CD4-positive, alpha-beta T cell treated with Interleukin-21 for 1 hour (primary cell): ENCODE results near the gene DNM2.
A peak's percentile ranks its signal among the peaks of the same experiment; 100 is the strongest.
"Not testable (repeated sequence)": the region's sequence is repeated elsewhere in the genome, so short reads cannot be mapped to it uniquely, and the experiment has no call there.

Source experiments
- DNase-seq: peaks from one replicate; pipeline ENCODE4 v3.0.0-alpha.2; 2020

DNM2 gene

DNA sequence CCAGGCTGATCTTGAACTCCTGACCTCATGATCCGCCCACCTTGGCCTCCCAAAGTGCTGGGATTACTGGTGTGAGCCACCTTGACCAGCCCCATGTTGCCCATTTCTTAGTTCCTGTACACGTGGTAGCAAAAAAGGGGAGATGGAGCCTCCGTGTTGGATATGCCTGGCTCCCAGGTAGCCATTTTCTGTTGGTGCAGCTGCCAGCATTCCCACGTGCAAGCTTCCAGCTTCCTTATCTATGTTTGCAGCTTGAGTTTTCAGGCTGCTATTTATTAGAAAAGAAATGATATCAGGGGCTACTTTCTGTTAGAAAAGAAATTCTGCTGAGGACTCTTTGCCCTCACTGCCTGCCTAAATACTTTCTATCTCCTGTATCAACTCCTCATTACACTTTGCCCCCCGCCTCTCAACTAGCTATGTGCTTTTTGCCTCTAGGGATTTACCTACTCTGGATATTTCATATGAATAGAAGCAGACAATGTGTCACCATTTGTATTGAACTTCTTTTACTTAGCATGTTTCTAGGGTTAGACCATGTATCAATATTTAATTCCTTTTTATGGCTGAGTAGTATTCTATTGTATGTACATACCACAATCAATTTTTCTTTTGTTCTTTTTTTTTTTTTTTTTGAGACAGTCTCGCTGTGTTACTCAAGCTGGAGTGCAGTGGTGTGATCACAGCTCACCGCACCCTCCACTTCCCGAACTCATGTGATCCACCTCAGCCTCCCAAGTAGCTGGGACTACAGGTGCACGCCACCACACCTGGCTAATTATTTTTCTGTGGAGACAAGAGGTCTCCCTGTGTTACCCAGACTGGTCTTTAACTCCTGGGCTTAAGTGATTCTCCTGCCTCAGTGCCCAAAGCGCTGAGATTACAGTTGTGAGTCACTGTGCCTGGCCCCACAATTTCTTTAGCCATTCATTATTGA lies 121.5 kb downstream of the DNM2 start:
- no peak for DNase-seq

DNA sequence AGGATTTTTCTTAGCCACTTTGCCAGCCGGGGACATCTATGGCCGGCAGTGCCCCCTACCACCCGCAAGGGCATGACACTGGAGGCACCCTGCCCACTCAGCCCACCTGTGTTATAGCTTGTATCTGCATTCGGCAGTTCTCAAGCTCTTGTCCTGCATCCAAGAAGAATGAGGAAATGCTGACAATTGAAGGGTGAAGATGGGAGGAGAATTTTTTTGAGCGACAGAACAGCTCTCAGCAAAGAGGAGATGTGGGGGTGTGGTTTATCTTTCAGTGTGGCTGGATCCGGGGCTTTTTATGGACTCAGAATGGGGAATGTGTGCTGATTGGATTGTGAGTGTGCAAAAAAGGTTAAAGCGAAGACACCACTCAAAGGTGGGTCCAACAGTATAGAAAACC lies 124.9 kb downstream of the DNM2 start:
- DNase-seq = no peak

DNA sequence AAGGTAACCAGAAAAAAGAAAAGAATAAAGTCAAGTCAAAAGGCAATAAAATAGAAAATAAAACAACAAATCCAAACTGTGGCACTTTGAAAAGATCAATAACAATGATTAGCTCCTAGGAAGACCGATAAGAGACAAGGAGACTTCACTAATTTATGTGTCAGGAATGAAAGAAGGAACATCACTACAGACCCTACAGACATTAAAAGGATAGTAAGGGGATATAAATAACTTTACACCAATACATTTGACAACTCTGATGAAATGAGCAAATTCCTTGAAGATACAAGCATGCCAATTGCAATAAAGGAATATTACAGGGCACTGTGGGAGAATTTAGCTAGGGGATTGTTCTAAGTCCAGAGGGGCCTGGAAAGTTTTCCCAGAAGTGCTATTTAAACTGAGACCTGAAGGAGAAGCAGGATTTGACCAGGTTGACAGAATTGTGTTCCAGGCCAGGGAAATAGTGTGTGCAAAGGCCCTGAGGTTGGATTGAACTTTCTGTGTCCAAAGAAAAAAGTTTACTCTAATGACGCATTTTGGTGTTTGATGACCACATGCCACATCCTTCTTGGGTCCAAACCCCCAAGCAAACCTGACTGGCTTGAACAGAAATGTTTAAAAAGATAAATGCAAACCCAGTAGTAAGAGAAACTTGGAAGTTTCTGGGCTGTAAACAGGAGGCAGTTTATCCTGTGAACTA lies 128.8 kb downstream of the DNM2 start:
- DNase-seq = no peak

DNA sequence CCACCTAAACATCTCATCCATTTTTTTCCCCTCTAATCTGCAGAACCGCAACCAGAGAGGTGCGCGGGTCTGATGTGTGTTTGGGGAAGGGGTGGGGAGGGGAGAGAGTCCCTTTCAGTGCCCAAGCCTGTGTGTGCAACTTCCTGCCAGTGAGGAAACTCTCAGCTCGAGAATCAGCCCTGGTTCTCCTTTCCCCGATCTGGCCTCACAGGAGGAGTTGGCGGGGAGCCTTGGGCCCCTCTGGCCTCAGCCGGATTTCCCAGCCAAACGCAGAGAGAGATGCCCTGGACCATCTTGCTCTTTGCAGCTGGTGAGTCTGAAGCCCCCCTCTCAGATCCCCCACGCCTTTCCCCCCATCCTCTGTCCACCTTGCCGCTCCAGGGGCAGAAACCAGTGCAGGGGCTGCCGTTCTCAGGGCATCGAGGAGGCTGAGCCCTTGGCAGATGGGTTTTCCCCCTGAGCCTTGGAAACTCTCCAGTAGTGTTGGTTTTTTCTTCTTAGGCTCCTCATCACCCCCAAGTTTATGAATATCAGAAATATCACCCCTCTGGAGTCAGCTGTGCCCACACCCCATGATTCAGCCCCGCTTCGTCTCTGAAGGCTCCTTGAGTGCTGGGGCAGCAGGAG lies 130.5 kb downstream of the DNM2 start, which contains the start of gene C19orf38:
TSS of gene C19orf38 (plus strand) at position 186 of the 627 bp plus-strand sequence. CDS start at position 280, 94 bp downstream.
- DNase-seq = no peak

DNA sequence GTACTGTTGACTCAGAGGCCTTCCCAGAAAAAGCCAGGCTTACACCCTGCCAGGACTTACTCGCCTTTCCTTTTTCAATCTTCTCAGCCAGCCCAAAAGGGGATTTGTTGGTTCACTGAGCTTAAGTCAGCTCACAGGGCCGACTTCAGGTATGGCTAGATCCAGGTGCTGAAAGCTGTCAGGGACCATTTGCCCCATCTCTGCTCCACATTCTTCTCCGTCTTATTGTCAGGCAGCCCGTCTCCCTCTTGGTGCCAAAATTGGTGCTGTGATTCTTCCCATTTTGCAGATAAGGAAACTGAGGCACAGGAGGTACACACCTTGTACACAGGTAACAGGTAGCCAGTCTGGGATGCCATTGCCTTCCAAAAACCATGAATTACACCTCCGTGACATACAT lies 132.8 kb downstream of the DNM2 start:
- DNase-seq = no peak

DNA sequence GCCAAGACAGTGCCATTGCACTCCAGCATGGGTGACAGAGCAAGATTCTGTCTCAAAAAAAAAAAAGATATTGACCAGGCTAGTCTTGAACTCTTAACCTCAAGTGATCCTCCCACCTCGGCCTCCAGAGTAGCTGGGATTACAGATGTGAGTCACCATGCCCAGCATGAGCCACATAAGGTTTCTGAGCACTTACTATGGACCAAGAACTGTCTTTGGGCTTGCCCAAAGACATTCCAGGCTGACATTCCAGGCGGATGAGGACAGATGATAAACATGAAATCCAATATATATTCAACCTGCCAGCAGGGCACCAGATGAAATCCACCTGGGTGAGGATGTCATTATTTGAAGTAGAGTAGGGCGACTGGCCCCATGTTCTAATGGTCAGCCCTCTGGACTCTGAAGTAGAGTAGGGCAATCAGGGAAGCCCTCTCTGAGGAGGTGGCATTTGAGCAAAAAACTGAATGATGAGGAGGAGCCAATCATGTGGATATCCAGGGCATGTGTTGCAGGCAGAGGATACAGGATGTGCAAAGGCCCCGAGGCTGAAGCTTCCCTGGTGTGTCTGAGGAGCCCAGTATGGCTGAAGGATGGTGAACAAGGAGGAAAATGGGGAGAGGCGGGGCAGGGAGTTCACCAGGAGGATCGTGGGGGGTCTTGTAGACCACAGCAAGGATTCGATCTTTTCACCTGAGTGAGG lies 134.4 kb downstream of the DNM2 start:
- no peak for DNase-seq

DNA sequence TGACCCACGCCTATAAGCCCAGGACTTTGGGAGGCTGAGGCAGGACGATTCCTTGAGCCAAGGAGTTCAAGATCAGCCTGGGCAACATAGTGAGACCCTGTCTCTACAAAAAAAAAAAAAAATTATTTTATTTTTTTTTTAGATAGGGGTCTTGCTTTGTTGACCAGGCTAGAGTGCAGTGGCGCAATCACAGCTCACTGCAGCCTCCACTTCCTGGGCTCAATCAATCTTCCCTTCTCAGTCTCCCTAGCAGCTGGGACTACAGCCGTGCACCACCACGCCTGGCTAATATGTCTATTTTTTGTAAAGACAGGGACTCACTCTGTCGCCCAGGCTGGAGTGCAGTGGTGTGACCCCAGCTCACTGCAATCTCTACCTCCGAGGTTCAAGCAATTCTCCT lies 135.1 kb downstream of the DNM2 start:
- DNase-seq = no peak

DNA sequence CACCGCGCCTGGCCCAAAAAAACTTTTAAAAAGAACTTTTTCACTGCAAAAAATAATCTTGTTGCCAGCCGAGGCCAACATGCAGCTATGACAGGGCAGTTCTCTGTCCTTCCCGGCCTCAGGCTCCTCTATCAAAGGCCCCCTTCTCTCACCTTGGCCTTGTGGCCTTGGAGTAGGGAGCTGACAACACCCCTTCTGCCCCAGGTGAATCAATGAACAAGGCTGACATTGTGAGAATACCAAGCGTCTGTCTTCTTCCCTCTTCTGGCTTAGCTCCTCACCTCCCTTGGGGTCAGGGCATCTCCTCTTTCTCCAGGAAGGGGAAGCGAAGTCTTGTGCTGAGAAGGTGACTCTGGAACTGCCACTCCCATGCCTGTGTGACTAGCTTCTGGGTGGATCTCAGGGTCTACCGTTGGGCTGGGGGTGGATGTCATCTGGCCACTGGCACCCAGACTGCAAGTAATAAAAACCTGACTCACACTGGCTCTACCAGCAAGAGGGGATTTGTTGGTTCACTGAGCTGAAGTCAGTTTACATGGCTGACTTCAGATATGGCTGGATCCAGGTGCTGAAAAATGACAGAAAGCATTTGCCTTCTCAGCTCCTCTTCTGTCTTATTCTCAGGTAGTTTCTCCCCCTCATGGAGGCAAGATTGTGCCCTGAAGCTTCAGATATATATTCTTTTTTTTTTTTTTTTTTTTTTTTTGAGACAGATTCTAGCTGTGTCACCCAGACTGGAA lies 136.6 kb downstream of the DNM2 start:
- no peak for DNase-seq

DNA sequence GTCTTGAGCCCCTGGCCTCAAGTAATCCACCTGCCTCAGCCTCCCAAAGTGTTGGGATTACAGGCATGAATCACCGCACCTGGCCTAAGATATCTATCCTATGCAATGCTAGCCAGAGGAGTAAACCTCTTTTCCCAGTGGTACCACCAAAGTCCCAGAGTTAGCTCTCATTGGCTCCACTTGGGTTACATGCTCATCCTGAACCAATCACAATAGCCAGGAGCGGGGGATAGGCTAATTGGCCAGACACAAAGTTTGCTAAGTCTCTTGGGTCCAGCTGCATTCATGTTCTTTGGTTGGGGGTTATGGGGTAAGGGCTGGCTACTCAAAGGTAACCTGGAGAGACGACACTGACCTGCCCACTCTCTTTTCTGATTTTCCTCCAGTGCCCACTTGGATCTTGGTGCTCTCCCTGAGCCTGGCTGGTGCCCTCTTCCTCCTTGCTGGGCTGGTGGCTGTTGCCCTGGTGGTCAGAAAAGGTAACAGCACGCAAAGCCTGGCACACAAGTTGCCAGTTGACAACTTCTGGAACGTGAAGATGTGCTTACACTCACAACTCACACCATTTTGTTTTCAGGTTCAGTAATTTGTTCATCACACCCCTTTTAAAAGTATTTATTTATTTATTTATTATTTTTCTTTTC lies 138.1 kb downstream of the DNM2 start:
- peak; percentile 35 for DNase-seq

DNA sequence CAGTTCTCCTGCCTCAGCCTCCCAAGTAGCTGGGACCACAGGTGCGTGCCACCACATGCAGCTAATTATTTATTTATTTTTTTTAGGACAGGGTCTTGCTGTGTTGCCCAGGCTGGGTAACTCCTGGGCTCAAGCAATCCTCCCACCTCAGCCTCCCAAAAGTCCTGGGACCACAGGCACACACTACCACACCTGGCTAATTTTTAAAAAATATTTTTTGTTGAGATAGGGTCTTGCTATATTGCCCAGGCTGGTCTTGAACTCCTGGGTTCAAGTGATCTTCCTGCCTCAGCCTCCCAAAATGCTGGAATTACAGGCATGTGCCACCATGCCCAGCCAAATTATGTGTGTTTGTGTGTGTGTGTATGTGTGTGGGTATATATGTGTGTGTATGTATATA lies 139.0 kb downstream of the DNM2 start:
- not testable (repeated sequence) for DNase-seq

DNA sequence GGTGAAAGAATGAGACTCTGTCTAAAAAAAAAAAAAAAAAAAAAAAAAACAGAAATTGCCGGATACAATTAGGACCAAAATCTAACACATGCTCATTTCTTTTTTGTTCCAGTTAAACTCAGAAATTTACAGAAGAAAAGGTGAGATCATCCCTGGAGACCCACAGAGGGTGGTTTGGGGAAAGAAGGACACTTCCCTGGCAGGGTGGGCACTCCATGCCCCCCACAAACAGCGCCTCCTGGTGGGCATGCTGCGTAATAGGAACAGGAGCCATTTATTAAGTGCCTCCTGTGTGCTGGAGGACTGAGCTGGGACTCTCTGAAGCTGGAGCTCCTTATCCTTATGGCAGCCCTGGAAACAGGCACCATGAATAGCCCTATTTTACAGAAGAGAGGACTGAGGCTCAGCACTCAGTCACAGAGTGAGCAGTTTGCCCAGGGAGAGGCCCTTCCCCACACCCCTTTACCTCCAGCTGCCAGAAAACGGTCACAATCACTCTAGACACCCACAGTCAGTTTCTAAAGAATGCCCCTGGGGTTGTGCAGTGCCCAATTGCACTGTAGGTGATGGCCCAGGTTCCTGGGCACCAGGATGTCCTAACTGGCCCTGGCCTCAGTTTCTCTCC lies 140.4 kb downstream of the DNM2 start:
- DNase-seq = peak; percentile 30

DNA sequence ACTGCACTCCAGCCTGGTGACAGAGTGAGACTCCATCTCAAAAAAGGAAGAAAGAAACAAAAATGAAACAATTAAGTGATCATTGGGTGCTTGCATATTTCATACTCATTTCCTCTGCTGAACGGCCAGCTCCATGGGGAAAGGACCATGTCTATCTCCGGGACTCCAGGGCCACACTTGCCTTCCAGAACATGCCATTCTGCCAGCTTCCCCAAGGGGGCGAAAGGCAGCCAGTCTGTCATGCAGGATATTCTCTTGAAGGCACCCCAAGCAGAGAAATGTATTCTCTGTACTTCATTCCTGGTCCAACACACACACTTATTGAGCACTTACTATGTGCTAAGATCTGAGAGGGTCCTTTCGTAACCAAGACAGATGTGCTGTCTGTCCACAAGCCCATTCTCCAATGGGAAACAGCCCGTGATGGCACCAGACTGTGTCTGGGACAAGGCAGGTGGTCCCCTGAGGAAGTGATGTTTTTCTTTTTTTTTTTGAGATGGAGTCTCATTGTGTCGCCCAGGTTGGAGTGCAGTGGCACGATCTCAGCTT lies 143.3 kb downstream of the DNM2 start:
- peak; percentile 43 for DNase-seq

DNA sequence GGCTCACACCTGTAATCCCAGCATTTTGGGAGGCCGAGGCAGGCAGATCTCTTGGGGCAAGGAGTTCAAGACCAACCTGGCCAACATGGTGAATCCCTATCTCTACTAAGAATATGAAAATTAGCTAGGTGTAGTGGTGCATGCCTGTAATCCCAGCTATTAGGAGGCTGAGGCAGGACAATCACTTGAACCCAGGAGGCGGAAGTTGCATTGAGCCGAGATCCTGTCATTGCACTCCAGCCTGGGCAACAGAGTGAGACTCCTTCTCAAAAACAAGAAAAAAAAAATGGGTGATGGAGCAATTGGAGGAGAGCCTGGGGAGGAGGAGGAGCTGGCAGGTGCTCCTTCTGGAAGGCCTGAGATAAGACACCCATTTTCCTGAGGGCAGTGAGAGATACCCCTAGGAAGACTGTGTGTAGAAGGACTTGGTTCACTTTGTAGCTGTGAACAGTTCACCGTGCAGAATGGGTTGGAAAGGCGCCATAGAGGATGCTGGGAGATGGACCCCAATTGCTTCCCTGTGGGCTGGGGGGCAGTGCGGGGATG lies 144.8 kb downstream of the DNM2 start:
- no peak for DNase-seq

DNA sequence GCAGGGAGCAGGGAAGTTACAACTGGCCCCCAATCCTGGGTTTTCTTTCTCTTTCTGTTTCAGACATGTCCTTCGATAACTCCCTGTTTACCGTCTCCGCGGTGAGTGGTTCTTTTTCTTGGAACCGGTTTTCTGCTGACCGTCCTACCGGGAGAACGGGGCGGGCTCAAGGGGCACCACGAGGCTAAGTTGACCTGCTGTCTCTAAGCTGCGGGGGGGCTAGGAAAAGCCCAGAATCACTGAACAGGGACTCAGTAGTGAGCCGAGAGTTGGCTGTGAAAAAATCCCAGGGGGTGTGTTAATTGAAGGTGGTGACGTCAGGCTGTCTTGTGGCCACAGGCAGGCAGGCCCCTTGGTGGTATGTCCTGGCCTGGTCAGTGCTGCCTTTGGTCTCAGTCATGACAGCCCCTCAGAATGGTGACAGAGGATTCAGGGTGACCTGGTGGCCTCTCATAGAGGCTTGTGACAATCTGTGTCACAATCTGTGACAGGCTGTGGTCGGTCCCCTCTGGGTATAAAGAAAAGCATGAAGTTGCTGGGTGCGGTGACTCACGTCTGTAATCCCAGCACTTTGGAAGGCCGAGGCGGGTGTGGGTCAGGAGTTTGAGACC lies 145.3 kb downstream of the DNM2 start:
- no peak for DNase-seq

DNA sequence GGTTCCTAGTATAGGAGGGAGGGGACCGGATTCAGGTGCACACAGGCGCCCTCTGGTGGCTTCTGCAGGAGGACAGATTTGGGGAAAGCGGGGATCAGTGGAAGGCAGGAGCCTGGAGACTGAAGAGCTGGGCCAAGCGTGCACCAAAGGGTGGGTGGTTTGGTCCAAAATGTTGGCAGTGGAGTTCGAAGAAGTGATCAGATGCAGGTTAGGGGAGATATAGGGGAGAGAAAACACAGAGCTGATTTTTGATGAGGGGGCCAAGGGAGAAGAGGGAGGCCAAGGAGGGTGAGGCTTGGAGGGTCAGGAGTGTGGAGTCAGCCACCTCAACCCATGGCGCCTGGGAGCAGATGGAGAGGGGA lies 146.6 kb downstream of the DNM2 start:
- DNase-seq = peak; percentile 81

DNA sequence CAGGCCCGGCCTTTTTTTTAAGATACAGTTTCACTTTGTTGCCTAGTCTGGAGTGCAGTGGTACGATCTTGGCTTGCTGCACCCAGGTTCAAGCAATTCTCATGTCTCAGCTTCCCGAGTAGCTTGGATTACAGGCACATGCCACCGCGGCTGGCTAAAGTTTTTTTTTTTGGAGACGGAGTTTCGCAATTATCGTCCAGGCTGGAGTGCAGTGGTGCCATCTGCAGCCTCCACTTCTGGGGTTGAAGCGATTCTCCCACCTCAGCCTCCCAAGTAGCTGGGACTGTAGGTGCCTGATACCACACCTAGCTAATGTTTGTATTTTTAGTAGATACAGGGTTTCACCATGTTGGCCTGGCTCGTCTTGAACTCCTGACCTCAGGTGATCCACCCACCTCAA lies 148.6 kb downstream of the DNM2 start:
- DNase-seq = no peak

DNA sequence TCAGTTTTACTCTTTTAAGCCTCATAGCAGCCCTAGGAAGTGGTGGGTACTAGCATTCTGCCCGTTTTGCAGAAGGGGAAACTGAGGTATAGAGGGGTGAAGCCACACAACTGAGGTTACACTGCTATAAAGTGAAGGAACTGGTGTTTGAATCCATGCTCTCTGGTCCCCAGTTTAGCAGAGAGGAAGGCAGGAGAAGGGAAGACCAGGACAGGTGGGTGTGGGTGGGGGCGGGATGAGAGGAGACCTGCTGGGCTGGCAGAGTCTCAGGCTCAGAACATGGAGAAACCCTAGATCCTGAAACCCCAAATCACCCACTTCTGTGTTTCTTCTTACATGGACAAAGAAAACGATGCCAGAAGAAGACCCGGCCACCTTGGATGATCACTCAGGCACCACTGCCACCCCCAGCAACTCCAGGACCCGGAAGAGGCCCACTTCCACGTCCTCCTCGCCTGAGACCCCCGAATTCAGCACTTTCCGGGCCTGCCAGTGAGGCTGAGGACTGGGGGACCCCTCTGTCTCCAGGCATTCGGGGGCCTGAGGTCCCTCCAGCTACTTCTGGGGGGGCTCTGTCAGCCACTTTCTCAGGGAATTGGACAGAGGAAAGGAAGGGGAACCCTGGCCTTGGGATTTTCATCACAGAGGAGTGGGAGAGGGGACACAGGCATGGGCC lies 151.1 kb downstream of the DNM2 start:
- no peak for DNase-seq

DNA sequence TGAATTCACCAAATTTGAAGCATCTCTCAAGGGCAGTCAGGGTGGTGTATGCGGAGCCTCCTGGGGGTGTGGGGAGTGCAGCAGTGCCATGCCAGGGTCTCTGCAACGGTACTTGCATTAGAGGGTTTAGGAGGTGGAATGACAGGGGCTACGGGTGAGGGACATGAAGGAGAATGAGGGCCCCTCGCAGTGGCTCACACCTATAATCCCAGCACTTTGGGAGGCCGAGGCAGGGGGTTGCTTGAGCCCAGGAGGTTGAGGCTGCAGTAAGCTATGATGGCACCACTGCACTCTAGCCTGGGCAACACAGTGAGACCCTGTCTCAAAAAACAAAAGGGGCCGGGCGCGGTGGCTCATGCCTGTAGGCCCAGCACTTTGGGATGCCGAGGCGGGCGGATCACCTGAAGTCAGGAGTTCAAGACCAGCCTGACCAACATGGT lies 152.0 kb downstream of the DNM2 start:
- not testable (repeated sequence) for DNase-seq

DNA sequence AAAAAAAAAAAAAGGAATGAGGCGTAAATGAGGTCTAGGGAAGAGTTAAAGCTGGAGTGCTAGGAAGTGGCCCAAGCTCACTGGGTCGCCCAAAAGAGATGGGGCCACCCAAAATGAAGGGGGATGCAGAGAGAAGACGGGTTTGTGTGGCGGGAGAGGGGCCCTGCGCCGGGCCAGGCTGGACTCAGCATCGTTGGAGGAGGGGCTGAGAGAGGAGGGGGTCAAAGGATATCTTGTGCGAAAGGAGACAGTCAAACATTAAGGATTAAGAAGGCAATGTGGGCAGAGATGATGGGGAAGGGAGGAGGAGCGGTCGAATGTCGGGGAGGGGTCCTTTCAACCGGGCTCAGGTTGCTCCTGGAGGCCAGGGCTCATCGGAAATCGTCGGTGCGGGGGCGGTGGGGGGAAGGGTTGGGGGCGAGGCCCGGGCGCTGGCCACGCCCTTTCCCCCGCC lies 152.6 kb downstream of the DNM2 start:
- DNase-seq = no peak
